ENCODE data around the gene SHH.
A peak's percentile ranks its signal among the peaks of the same experiment; 100 is the strongest.

Gene SHH

DNA sequence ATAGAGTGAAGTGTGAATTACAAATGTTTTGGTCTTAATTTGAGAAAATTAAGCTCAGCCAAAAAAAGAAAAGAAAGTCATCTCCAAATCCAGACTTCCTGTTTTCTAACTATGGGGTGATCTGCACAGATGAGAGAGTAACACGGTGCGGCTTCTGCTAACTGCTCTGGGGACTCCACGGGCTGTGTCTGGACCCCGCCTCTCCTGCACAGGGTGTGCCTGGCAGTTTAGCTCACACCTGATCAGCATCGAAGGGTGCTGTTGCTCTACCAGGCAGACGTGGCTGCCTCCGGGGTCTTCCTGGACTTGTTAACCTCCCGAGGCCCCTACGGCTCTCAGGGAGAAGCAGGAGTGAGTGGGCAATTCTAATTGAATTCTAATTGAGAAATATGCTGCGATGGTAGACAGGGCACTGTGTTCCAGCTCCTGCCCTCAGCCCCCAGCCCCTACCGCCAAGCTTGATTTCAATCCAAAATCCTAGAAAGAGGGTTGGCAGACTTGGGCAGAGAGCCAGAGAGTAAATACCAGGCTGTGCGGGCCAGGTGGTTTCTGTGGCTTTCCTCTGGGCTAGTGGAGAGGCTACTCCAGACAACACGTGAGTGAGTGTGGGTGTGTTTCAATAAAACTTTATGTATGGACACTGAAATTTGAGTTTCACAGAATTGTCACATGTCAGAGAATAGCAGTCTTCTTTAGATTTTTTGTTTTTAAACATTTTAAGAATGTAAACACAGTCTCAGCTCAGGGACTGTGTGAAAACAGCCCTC, 13.4 kb downstream of the SHH start:
- H3K27me3 ChIP-seq (ENCODE audit: control insufficient read depth, low read length) = peaks cover 19% of the 10 kb centered on the region
- TF ChIP-seq, protein P1, sequence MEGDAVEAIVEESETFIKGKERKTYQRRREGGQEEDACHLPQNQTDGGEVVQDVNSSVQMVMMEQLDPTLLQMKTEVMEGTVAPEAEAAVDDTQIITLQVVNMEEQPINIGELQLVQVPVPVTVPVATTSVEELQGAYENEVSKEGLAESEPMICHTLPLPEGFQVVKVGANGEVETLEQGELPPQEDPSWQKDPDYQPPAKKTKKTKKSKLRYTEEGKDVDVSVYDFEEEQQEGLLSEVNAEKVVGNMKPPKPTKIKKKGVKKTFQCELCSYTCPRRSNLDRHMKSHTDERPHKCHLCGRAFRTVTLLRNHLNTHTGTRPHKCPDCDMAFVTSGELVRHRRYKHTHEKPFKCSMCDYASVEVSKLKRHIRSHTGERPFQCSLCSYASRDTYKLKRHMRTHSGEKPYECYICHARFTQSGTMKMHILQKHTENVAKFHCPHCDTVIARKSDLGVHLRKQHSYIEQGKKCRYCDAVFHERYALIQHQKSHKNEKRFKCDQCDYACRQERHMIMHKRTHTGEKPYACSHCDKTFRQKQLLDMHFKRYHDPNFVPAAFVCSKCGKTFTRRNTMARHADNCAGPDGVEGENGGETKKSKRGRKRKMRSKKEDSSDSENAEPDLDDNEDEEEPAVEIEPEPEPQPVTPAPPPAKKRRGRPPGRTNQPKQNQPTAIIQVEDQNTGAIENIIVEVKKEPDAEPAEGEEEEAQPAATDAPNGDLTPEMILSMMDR (IDR thresholded peaks at IDR 0.05; ENCODE audit: low read depth, low read length, poor library complexity, severe bottlenecking) = no peak
- TF ChIP-seq EZH2phosphoT487 (IDR thresholded peaks at IDR 0.05; ENCODE audit: borderline replicate concordance, low read length) = no peak
- no peaks in the 10 kb centered on the region for H3K36me3 ChIP-seq (ENCODE audit: control insufficient read depth, low read length)
- H3K4me3 ChIP-seq (ENCODE audit: low read length) = peak overlapping the region; percentile 46
- H3K27ac ChIP-seq (ENCODE audit: low read depth, low read length) = peak overlapping the region; percentile 57
- no peaks in the 10 kb centered on the region for H3K9me2 ChIP-seq (replicated peaks; ENCODE audit: control insufficient read depth, low read length)
- H3F3A ChIP-seq (ENCODE audit: control insufficient read depth, insufficient read depth) = peaks cover 7% of the 10 kb centered on the region; the same call in 1 of the 2 replicates
- H3K4me1 ChIP-seq (ENCODE audit: control insufficient read depth, low read length) = peaks cover 29% of the 10 kb centered on the region
- peak overlapping the region; percentile 71 for H3K4me2 ChIP-seq (ENCODE audit: low read length)
- no peaks in the 10 kb centered on the region for H3K9me3 ChIP-seq (ENCODE audit: control insufficient read depth, insufficient read depth, low read length)
- no peaks in the 10 kb centered on the region for H3K79me2 ChIP-seq (ENCODE audit: control insufficient read depth, low read length)
- H4K20me1 ChIP-seq (ENCODE audit: control insufficient read depth, insufficient read depth, low read depth, low read length) = 0 out of 2 replicates have a peak, but pooled peaks cover 3% of the 10 kb centered on the region

GRCh38 chr7:155797262-155798250, 14.7 kb downstream of the SHH start:
- peak overlapping the region; percentile 46; the same call in 1 of the 2 replicates for H3K4me3 ChIP-seq (ENCODE audit: low read length)
- peak overlapping the region; percentile 57 for H3K27ac ChIP-seq (ENCODE audit: low read depth, low read length)
- H3K79me2 ChIP-seq (ENCODE audit: control insufficient read depth, low read length) = no peaks in the 10 kb centered on the region
- 0 out of 2 replicates have a peak, but pooled peaks cover 3% of the 10 kb centered on the region for H4K20me1 ChIP-seq (ENCODE audit: control insufficient read depth, insufficient read depth, low read depth, low read length)
- H3K36me3 ChIP-seq (ENCODE audit: control insufficient read depth, low read length) = no peaks in the 10 kb centered on the region
- peak overlapping the region; percentile 71 for H3K4me2 ChIP-seq (ENCODE audit: low read length)
- H3F3A ChIP-seq (ENCODE audit: control insufficient read depth, insufficient read depth) = peaks cover 7% of the 10 kb centered on the region; the same call in 1 of the 2 replicates
- peaks cover 14% of the 10 kb centered on the region for H3K27me3 ChIP-seq (ENCODE audit: control insufficient read depth, low read length)
- H3K9me2 ChIP-seq (replicated peaks; ENCODE audit: control insufficient read depth, low read length) = no peaks in the 10 kb centered on the region
- H3K4me1 ChIP-seq (ENCODE audit: control insufficient read depth, low read length) = peaks cover 26% of the 10 kb centered on the region
- H3K9me3 ChIP-seq (ENCODE audit: control insufficient read depth, insufficient read depth, low read length) = peaks cover 10% of the 10 kb centered on the region; the same call in 1 of the 2 replicates
- TF ChIP-seq EZH2phosphoT487 (IDR thresholded peaks at IDR 0.05; ENCODE audit: borderline replicate concordance, low read length) = no peak
- TF ChIP-seq, protein P1 (IDR thresholded peaks at IDR 0.05; ENCODE audit: low read depth, low read length, poor library complexity, severe bottlenecking) = no peak

GRCh38 chr7:155796381-155797261, 15.6 kb downstream of the SHH start:
- no peak overlapping the region for H3K27ac ChIP-seq (ENCODE audit: low read depth, low read length)
- H3K4me3 ChIP-seq (ENCODE audit: low read length) = no peak overlapping the region
- no peaks in the 10 kb centered on the region for H3K36me3 ChIP-seq (ENCODE audit: control insufficient read depth, low read length)
- 0 out of 2 replicates have a peak, but pooled peaks cover 2% of the 10 kb centered on the region for H3F3A ChIP-seq (ENCODE audit: control insufficient read depth, insufficient read depth)
- peaks cover 14% of the 10 kb centered on the region for H3K27me3 ChIP-seq (ENCODE audit: control insufficient read depth, low read length)
- H3K4me2 ChIP-seq (ENCODE audit: low read length) = no peak overlapping the region
- H3K79me2 ChIP-seq (ENCODE audit: control insufficient read depth, low read length) = no peaks in the 10 kb centered on the region
- peaks cover 26% of the 10 kb centered on the region for H3K4me1 ChIP-seq (ENCODE audit: control insufficient read depth, low read length)
- no peaks in the 10 kb centered on the region for H3K9me2 ChIP-seq (replicated peaks; ENCODE audit: control insufficient read depth, low read length)
- no peak for TF ChIP-seq EZH2phosphoT487 (IDR thresholded peaks at IDR 0.05; ENCODE audit: borderline replicate concordance, low read length)
- TF ChIP-seq, protein P1 (IDR thresholded peaks at IDR 0.05; ENCODE audit: low read depth, low read length, poor library complexity, severe bottlenecking) = peak; percentile 67
- H3K9me3 ChIP-seq (ENCODE audit: control insufficient read depth, insufficient read depth, low read length) = peaks cover 10% of the 10 kb centered on the region; the same call in 1 of the 2 replicates
- H4K20me1 ChIP-seq (ENCODE audit: control insufficient read depth, insufficient read depth, low read depth, low read length) = 0 out of 2 replicates have a peak, but pooled peaks cover 3% of the 10 kb centered on the region
